ENCODE data around the gene PDE4D. TPM values are rescaled to one million over a fixed set of nuclear protein-coding genes. Genes with fewer than 3 reads are reported as not detected.

PDE4D gene
- total RNA-seq, 1 experiment from 2014 or later = 2.4 TPM

- ATAC-seq = no peak
- H3K4me1 ChIP-seq (ENCODE audit: control insufficient read depth, insufficient read depth, low read length) = no peaks in the 10 kb centered on the region
These were observed 552.4 kb downstream of the PDE4D start for GRCh38 chr5:59341155-59341554.

GRCh38 chr5:59340637-59341036 is 552.9 kb downstream of the PDE4D start:
- Histone ChIP-seq H3K36me3 (ENCODE audit: control insufficient read depth, insufficient read depth, low read length) (no peaks in the 10 kb centered on the region), H3K4me1 (ENCODE audit: control insufficient read depth, insufficient read depth, low read length) (no peaks in the 10 kb centered on the region), H3K27ac (ENCODE audit: low read length) (no peak overlapping the region), H3K4me3 (ENCODE audit: low read depth in 2 of 2, low read length in 2 of 2) (no peak overlapping the region), H3K9me3 (ENCODE audit: control insufficient read depth, insufficient read depth, low read depth, low read length) (no peaks in the 10 kb centered on the region), H3K27me3 (ENCODE audit: control insufficient read depth, insufficient read depth, low read length) (no peaks in the 10 kb centered on the region)
- intact Hi-C loops (cut with micrococcal nuclease; ENCODE audit: unreplicated experiment) = no loop called here
- BruUV-seq (replicated peaks) = no TSS peak
- ChIA-PET POLR2A (no interaction called here), CTCF (no interaction called here)
- ATAC-seq (no peak), DNase-seq (ENCODE audit: low read depth, low spot score) (no peak)
- in situ Hi-C loops (cut with HindIII; ENCODE audit: low pct_unique_long_range_greater_than_20kb, low sequenced_read_pairs) = no loop called here
- TF ChIP-seq SIN3A (IDR thresholded peaks at IDR 0.05; ENCODE audit: borderline replicate concordance, insufficient read depth, low read depth, low read length) (no peak), POLR2AphosphoS5 (IDR thresholded peaks at IDR 0.05; ENCODE audit: low read depth, low read length) (no peak), TCF7L2 (IDR thresholded peaks at IDR 0.05; ENCODE audit: low read depth, low read length) (no peak), REST (IDR thresholded peaks at IDR 0.05; ENCODE audit: insufficient read depth in 1 of 2, low read depth in 2 of 2, low read length in 1 of 2) (no peak)
- TF ChIP-seq, protein P1, sequence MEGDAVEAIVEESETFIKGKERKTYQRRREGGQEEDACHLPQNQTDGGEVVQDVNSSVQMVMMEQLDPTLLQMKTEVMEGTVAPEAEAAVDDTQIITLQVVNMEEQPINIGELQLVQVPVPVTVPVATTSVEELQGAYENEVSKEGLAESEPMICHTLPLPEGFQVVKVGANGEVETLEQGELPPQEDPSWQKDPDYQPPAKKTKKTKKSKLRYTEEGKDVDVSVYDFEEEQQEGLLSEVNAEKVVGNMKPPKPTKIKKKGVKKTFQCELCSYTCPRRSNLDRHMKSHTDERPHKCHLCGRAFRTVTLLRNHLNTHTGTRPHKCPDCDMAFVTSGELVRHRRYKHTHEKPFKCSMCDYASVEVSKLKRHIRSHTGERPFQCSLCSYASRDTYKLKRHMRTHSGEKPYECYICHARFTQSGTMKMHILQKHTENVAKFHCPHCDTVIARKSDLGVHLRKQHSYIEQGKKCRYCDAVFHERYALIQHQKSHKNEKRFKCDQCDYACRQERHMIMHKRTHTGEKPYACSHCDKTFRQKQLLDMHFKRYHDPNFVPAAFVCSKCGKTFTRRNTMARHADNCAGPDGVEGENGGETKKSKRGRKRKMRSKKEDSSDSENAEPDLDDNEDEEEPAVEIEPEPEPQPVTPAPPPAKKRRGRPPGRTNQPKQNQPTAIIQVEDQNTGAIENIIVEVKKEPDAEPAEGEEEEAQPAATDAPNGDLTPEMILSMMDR (IDR thresholded peaks at IDR 0.05) = no peak

More at GRCh38 chr5:59341155-59341554, 552.4 kb downstream of the PDE4D start:
- Histone ChIP-seq H3K36me3 (ENCODE audit: control insufficient read depth, insufficient read depth, low read length) (no peaks in the 10 kb centered on the region), H3K9me3 (ENCODE audit: control insufficient read depth, insufficient read depth, low read depth, low read length) (no peaks in the 10 kb centered on the region), H3K4me3 (ENCODE audit: low read depth in 2 of 2, low read length in 2 of 2) (no peak overlapping the region), H3K27me3 (ENCODE audit: control insufficient read depth, insufficient read depth, low read length) (no peaks in the 10 kb centered on the region), H3K27ac (ENCODE audit: low read length) (no peak overlapping the region)
- ChIA-PET POLR2A (no interaction called here), CTCF (no interaction called here)
- TF ChIP-seq TCF7L2 (IDR thresholded peaks at IDR 0.05; ENCODE audit: low read depth, low read length) (no peak), SIN3A (IDR thresholded peaks at IDR 0.05; ENCODE audit: borderline replicate concordance, insufficient read depth, low read depth, low read length) (no peak), POLR2AphosphoS5 (IDR thresholded peaks at IDR 0.05; ENCODE audit: low read depth, low read length) (no peak), REST (IDR thresholded peaks at IDR 0.05; ENCODE audit: insufficient read depth in 1 of 2, low read depth in 2 of 2, low read length in 1 of 2) (no peak)
- TF ChIP-seq, protein P1 (IDR thresholded peaks at IDR 0.05) = no peak
- intact Hi-C loops (cut with micrococcal nuclease; ENCODE audit: unreplicated experiment) = no loop called here
- in situ Hi-C loops (cut with HindIII; ENCODE audit: low pct_unique_long_range_greater_than_20kb, low sequenced_read_pairs) = no loop called here
- BruUV-seq (replicated peaks) = no TSS peak
- DNase-seq (ENCODE audit: low read depth, low spot score) = no peak
